Mucosa of descending colon (tissue), 3 donors: ENCODE measurements around the gene BBIP1. TPM values are rescaled to one million over a fixed set of nuclear protein-coding genes. Genes with fewer than 3 reads are reported as not detected.

Source experiments
- ATAC-seq: fragments of 200-7000 bp; cut with Tn5 transposase; one replicate; pipeline ENCODE4 v1.9.1; 2020; ENCODE audit warnings: mild to moderate bottlenecking, moderate library complexity
- DNase-seq, 3 donors: peaks; one replicate each; pipeline ENCODE4 v3.0.0-alpha.2; 2020
- H3K36me3 ChIP-seq: fragments of 200-600 bp; one replicate; pipeline ENCODE4 v1.8.0; 2021; ENCODE audit warnings: low read depth, mild to moderate bottlenecking
- H3K4me1 ChIP-seq: fragments of 200-600 bp; one replicate; pipeline ENCODE4 v1.8.0; 2021; ENCODE audit warnings: low read depth, mild to moderate bottlenecking
- H3K4me3 ChIP-seq: fragments of 200-600 bp; one replicate; pipeline ENCODE4 v1.8.0; 2021; ENCODE audit warnings: mild to moderate bottlenecking
- H3K9me3 ChIP-seq: fragments of 200-600 bp; one replicate; pipeline ENCODE4 v1.8.0; 2021; ENCODE audit warnings: mild to moderate bottlenecking
- CTCF ChIP-seq: fragments of 200-600 bp; IDR thresholded peaks from one replicate; pipeline ENCODE4 v1.8.0; 2022; ENCODE audit warnings: antibody characterized with exemption, mild to moderate bottlenecking
- intact Hi-C, 2 donors: fragments of 100-400 bp; cut with DNase I in 1 of 2; cut with micrococcal nuclease in 1 of 2; formaldehyde crosslinking; loops; one replicate each; pipeline versions ENCODE4 v1.11.0 to v1.11.1; 2022; cut with DNase I, micrococcal nuclease
- total RNA-seq, 3 donors: library from RNA; stranded (reverse); fragmentation: NEBNext Ultra II Directional in 2 of 3; extraction: Animal tissue kit (Norgen Biotek cat#: 25700) in 2 of 3; gene quantifications; one replicate each; pipeline versions ENCODE4 v1.2.1 to v1.2.4, GENCODE V29; 2021 to 2023
- donor health status: DM: no; HTN: no; CAD: no; lungs with moderate emphysema.
- donor health status: DM: no; HTN: no; CAD: no.
- donor health status: DM: no; HTN: yes; CAD: no.

The BBIP1 gene
- total RNA-seq, 3 donors from 2014 or later: 10.6 to 23.4 (median 17.6) TPM

GRCh38 chr10:110964681-110965080 is 45.7 kb upstream of the BBIP1 start:
- no peak overlapping the region for H3K4me3 ChIP-seq
- H3K4me1 ChIP-seq: no peaks in the 10 kb centered on the region
- intact Hi-C loops: no loop called here
- no peaks in the 10 kb centered on the region for H3K36me3 ChIP-seq
- no peaks in the 10 kb centered on the region for H3K9me3 ChIP-seq
- DNase-seq (no peak), ATAC-seq (no peak)
- TF ChIP-seq CTCF: no peak

- H3K4me3 ChIP-seq: no peak overlapping the region
- TF ChIP-seq CTCF: no peak
- ATAC-seq (no peak), DNase-seq (no peak)
- no peaks in the 10 kb centered on the region for H3K9me3 ChIP-seq
- intact Hi-C loops: no loop called here
- H3K36me3 ChIP-seq: no peaks in the 10 kb centered on the region
- no peaks in the 10 kb centered on the region for H3K4me1 ChIP-seq
Measured at GRCh38 chr10:110963162-110963561, 44.2 kb upstream of the BBIP1 start.

- Histone ChIP-seq H3K4me1 (no peaks in the 10 kb centered on the region), H3K36me3 (no peaks in the 10 kb centered on the region), H3K9me3 (no peaks in the 10 kb centered on the region), H3K4me3 (no peak overlapping the region)
- intact Hi-C loops: no loop called here
- no peak for TF ChIP-seq CTCF
- ATAC-seq: no peak
- DNase-seq: no peak
Measured at GRCh38 chr10:110962443-110962842, 43.5 kb upstream of the BBIP1 start.

- intact Hi-C loops: no loop called here
- no peak for TF ChIP-seq CTCF
- Histone ChIP-seq H3K36me3 (no peaks in the 10 kb centered on the region), H3K9me3 (no peaks in the 10 kb centered on the region), H3K4me1 (no peaks in the 10 kb centered on the region), H3K4me3 (no peak overlapping the region)
- ATAC-seq (no peak), DNase-seq (no peak)
Measured at GRCh38 chr10:110960333-110960712, 41.3 kb upstream of the BBIP1 start.

- Histone ChIP-seq H3K4me3 (no peak overlapping the region), H3K36me3 (no peaks in the 10 kb centered on the region), H3K4me1 (no peaks in the 10 kb centered on the region), H3K9me3 (no peaks in the 10 kb centered on the region)
- TF ChIP-seq CTCF: no peak
- ATAC-seq: no peak
- no peak for DNase-seq
- intact Hi-C loops: no loop called here
Measured at GRCh38 chr10:110959379-110960332, 40.7 kb upstream of the BBIP1 start.
